ENCODE results near the gene ODF4.

DNA sequence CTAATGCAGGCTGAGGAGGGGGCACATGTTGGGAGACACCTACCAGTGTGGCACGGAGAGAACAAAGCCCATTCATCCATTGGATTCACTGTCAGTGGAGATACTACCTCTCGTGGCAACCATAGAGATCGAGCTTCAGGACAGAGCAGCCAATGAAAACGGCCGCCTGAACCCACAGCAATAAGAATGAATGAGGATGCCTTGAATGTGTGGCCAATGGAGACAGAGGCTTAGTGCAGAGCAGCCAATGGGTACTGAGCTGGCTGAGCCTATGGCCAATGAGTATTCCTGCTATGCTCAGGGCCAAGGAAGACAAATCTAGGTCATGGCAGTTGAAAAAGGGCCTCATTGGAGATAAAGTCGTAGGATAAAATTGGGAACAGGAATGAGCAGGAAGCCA lies 18.6 kb upstream of the ODF4 start:
- no peak for TF ChIP-seq YY1 (IDR thresholded peaks at IDR 0.05; ENCODE audit: insufficient read depth, insufficient read length)
- no peak for TF ChIP-seq ZNF274 (IDR thresholded peaks at IDR 0.05; ENCODE audit: low read depth, low read length)
- TF ChIP-seq SUZ12 (IDR thresholded peaks at IDR 0.05; ENCODE audit: extremely low read depth, insufficient read depth, insufficient read length), result no peak

Data from NT2/D1 (cell line).